Stromal cell of bone marrow (primary cell): ENCODE results near the gene TVP23C.
"Not testable (repeated sequence)": the region's sequence is repeated elsewhere in the genome, so short reads cannot be mapped to it uniquely, and the experiment has no call there.

Experiments
- DNase-seq: peaks from one replicate; pipeline ENCODE4 v3.0.0-alpha.2; 2012; ENCODE audit warnings: low read depth

Gene TVP23C

GRCh38 chr17:15526292-15527218 is 36.7 kb downstream of the TVP23C start:
- peak; percentile 53 for DNase-seq

- peak; percentile 40 for DNase-seq
These were observed 38.0 kb downstream of the TVP23C start for GRCh38 chr17:15524990-15525985.

GRCh38 chr17:15516150-15516549 is 47.1 kb downstream of the TVP23C start:
- DNase-seq, result no peak

GRCh38 chr17:15514469-15514868 is 48.8 kb downstream of the TVP23C start:
- DNase-seq, result no peak

DNA sequence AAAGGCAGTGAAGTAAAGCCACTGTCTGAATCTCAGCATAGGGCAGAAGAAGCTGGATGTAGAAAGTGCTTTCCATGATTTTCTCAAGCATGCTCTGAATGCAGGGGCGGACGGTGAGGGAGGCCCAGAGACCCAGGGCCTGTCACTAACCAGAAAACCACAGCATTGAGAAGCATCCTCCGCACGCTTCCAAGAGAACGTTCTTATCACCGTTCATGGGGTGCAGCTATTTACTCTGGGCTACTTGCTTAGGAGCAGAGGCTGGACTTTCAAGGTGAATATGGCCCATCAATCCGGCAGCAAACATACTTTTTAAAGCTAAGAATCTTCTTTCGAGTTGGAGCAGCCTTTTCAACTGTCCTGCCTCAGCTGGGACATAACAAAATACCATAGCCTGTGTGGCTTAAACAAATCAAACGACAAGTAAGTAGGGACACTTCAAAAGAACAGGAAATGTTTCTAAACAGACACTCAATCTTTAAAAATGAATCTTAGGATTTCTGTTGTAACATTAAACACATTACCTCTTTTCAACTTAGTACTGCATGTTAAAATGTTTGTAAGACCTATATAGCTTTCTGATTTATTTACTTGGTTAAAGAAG is 49.3 kb downstream of the TVP23C start:
- DNase-seq, result no peak

DNA sequence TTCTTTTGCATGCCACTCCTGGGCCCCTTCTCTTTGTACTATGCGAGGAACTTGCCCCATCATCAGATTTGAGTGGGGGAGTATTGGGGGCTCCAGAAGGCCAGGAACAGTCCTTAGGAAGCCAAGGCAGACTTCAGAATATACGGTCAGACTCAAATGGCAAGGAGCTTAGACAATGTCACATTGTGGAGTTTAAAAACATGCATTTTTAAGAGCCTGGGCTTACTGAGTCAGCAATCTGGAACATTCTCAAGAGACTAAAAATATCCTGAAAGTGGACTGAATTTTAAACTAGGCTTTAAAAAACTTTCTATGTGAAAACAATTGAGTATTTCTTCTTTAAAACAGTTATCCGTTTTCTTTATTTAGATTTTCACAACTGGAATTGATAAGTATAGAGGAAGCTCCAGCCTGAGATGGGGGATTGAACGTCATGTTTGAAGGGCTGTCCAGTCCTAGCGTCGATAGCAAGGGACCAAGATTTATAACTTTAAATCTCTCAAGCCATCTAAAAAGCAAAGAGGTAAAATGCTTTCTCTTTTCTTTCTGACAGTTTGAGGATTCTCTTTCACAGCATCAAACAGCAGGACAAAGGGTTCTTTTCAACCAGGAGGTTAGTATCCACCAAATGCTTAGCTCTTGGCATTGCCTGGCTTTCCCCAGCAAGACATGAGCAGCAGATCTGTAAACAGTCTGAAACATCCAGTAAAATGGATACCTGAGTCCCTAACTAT is 50.1 kb downstream of the TVP23C start:
- peak; percentile 40 for DNase-seq

GRCh38 chr17:15512071-15512709 is 51.1 kb downstream of the TVP23C start:
- DNase-seq, result no peak

GRCh38 chr17:15511142-15511541 is 52.1 kb downstream of the TVP23C start:
- DNase-seq, result no peak

GRCh38 chr17:15510361-15510760 is 52.9 kb downstream of the TVP23C start:
- DNase-seq, result peak; percentile 37

DNA sequence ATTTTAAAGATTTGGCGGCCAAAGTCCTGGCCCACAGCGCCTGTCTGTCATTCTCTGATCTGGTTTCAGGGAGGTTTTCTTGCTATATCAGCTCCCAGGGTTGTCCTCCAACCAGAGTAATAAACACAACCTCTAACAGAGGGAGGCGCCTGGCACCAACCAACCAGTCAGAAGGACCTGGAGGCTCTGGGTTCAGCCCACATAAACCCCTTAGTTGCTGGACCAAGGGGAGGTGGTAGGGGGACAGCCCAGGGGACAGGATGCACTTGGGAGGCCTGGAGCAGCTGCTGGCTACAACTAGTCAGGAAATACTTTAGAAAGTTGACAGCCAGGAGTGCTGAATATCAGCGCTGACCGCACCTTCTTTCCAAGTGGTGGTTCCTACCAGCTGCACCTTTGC is 54.2 kb downstream of the TVP23C start:
- no peak for DNase-seq

DNA sequence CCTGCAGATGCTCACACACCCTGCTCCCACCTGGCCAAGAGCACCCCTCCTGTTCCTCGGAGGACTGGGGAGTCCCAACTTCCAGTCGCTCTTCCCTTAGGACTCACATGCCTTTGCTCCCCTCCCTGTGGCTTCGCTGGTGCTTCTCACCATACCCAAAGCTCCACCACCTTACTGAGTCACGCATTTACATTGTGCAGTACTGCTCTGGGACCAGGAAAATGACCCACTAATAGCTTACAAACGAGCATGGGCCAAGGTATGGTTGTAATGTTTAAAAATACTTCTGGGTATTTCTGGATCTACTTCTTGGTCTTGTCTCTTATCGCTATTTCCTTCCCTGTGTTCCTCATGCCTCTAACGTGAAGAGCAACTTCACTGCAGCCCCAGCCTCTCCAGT is 54.8 kb downstream of the TVP23C start:
- DNase-seq, result no peak

DNA sequence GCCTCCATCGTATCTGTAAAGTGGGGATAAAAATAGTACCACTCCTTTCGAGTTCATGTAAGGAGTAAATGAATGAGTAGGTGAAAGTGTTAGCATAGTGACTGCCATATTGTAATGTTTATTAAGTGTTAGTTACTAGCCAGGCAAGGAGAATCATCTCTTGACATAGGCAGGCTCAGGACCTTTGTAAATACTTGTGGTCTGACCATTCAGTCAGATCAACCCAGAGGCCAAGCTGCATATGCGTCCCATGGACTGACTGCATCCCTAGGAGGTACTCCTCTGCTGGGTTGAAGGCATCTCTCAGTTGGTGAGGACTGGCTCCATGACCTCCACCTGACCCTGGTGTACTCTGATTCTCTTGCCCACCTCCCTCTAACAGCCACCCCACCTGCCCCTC is 55.4 kb downstream of the TVP23C start:
- DNase-seq, result no peak

DNA sequence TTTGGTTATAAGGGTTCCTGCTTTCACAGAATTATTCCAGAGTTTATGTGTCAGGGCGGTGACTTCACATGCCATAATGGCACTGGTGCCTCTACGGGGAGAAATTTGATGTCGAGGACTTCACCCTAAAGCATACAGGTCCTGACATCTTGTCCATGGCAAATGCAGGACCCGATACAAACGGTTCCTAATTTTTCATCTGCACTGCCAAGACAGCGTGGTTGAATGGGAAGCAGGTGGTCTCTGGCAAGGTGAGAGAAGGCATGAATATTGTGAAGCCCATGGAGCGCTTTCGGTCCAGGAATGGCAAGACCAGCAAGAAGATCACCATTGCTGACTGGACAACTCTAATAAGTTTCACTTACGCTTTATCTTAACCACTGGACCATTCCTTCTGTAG is 56.3 kb downstream of the TVP23C start:
- DNase-seq, result no peak

GRCh38 chr17:15505708-15506107 is 57.6 kb downstream of the TVP23C start:
- not testable (repeated sequence) for DNase-seq

DNA sequence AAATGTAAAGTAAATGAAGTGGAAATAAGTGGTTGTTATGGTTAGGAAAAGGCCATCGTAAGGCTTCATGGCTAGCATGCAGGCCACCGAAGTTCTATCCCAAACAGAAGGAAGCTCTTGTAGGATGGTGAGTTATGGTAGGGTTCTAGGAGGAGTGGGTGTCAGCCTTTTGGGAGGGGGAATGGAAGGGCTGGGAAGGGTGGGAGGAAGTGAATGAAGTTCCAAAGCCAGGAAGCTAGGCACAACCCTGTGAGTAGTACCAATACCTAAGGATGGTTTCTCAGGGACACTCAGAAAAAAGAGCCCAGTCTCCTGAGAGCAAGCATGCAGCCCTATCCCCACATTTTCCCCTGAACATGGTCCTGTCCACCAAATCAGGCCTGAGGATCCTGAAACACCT is 59.6 kb downstream of the TVP23C start:
- no peak for DNase-seq

DNA sequence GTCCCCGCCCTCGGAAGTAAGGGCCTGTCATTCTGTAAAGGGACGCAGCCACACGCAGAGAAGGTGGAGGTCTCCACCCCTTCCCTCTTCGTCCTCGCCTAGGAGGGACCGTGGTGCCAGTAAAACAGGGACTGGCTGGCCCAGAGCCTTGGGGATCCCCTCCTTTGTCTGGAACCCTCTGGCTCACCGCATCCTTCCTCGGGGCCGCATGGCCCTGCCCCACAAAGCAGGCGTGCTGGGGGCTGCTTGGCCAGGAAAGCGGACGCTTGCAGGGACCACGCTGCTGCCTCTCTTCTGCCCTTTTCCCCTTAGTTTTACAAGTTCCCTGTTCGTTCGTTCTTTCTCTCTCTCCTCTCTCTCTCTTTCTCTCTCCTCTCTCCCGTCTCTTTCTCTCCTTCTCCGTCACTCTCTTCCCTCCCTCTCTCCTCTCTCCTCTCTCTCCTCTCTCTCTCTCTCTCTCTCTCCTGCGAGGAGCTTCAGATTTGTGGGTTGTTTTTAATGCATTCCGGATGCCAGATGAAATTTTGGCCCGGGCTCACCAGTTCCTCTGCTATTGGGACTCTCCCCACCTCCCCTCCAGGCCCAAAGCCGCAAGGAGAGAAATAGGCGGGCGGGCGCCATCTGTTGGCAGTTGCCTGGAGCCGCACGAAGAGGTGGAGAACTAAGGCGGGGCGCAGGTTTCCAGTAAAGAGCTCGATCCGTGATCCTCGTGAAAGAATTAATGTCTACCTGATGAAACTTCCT is 60.7 kb downstream of the TVP23C start:
- DNase-seq, result peak; percentile 91

GRCh38 chr17:15501793-15502192 is 61.5 kb downstream of the TVP23C start:
- DNase-seq, result no peak

DNA sequence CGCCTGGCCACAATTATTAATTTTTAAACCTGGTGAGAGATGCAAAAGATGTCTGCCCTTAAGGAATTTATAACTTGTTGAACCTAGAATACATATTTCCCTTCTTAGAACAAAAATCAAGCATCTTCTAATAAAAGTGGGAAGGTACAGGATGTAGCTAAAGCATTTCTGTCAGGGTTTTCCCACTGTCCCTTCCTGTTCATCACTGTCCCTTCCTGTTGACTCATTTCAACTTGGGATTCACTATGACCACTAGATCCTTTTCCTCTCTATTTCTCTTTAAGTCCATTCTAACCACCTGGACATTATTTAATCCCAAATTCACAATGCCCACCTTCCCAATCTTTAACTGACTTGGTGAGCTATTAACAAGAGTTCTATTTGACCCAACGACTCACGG is 62.0 kb downstream of the TVP23C start:
- no peak for DNase-seq

DNA sequence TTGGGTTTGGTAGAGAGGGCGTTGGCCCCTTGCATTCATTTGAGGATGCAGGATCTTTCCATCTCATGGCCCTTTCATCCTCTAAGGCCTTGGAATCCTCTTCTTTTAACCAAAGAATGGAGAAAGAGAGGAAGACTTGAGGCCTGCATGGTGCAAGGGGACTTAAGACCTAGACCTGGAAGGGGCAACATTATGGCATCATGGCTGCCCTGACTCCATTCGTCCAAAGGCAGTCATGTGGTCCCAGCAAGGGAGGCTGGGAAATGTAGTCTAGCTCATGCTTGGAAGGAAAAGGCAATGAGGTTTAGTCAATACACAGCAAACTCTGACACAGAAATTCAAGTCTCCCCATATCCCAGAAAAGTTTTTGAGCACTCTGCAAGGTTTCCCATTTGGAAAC is 65.2 kb downstream of the TVP23C start:
- no peak for DNase-seq
